ENCODE results near the gene EVX1. TPM values are rescaled to one million over a fixed set of nuclear protein-coding genes. Genes with fewer than 3 reads are reported as not detected.

The EVX1 gene
- total and polyA plus RNA-seq, 2 of the 8 experiments (the other 6 are each of a cell fraction or from before 2014, with no cell fraction given): not detected

DNA sequence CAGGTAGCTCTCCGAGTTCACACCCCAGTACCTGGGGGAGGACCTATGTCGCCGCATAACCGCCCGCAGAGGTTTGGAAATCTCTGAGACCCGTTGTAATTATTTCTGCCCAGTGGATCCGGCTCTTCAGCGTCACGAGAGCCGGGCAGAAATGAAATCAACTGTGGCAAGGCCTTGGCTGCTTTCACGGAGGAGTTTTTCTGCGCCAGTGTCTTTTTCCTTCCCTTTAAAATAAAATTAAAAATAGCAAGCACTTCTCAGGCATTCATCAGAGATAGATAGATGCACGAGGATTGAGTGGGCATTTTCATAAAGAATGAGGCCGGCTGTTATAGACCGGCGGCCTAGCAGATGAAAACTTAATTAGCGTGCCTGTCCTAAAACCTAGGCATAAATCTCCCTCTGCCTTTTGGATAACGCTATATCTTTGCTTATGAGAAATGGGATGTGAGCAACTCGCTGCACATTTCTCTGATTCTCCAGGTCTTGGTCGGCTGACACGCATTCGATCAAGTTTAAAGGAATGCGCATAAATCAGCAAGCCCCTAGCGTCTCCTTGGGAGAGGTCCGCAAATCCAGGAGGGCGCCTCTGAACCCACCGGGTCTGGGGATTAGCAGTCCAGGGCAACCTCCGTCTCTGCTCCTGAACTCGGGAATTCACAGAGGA lies 49.1 kb upstream of the EVX1 start (continued):
- TF ChIP-seq SUZ12 (IDR thresholded peaks at IDR 0.05; ENCODE audit: low read length) (peak; percentile 90), EZH2 (IDR thresholded peaks at IDR 0.05; ENCODE audit: low read depth, low read length, severe bottlenecking) (peak; percentile 88), YY1 (IDR thresholded peaks at IDR 0.05; ENCODE audit: low read depth, low read length) (no peak), CBX8 (IDR thresholded peaks at IDR 0.05; ENCODE audit: borderline replicate concordance, low read depth, low read length) (0 out of 2 replicates have a peak, but pooled peaks have one; percentile 30), TCF12 (IDR thresholded peaks at IDR 0.05; ENCODE audit: low read depth, low read length) (no peak), JUND (IDR thresholded peaks at IDR 0.05; ENCODE audit: low read length) (no peak), KDM1A (IDR thresholded peaks at IDR 0.05; ENCODE audit: borderline replicate concordance, low read length) (no peak), HDAC6 (IDR thresholded peaks at IDR 0.05; ENCODE audit: low read depth, low read length) (no peak), RNF2 (IDR thresholded peaks at IDR 0.05; ENCODE audit: borderline replicate concordance, low read depth, low read length, missing control alignments, poor library complexity, severe bottlenecking) (peak; percentile 97), ASH2L (IDR thresholded peaks at IDR 0.05; ENCODE audit: low read length) (no peak)

Measured in H1 (cell line).